Head of caudate nucleus (tissue), 42 donors: Measurements from ENCODE around the gene PLK5.
A peak's percentile ranks its signal among the peaks of the same experiment; 100 is the strongest.
"Not testable (repeated sequence)": the region's sequence is repeated elsewhere in the genome, so short reads cannot be mapped to it uniquely, and the experiment has no call there.

Source experiments
- DNase-seq, 42 donors: peaks; one replicate each; pipeline versions ENCODE4 v3.0.0 to v3.0.0-alpha.2; 2020 to 2021; ENCODE audit warnings: mixed read lengths in 7 of 42
- intact Hi-C: fragments of 100-400 bp; cut with DNase I; formaldehyde crosslinking; loops from one replicate; pipeline ENCODE4 v1.15.0; 2022

The PLK5 gene

GRCh38 chr19:1490311-1491113 lies 33.4 kb upstream of the PLK5 start, which contains the start of gene PCSK4:
TSS of gene PCSK4 (minus strand) at chr19:1490350. CDS start at chr19:1490346, 4 bp downstream.
- DNase-seq: peak; percentile 95 to 100 (median 99)
- intact Hi-C loops: loop anchor here (2.0 kb wide), 1 partner anchor 18 kb away; no protein-coding TSS in a partner anchor

GRCh38 chr19:1491114-1491848 lies 32.6 kb upstream of the PLK5 start, which contains the start of gene REEP6:
TSS of gene REEP6 (plus strand) at chr19:1491181. CDS start at chr19:1491270, 89 bp downstream.
- DNase-seq: no peak
- intact Hi-C loops: loop anchor here (2.0 kb wide), 1 partner anchor 18 kb away; no protein-coding TSS in a partner anchor

GRCh38 chr19:1491849-1492170 lies 32.1 kb upstream of the PLK5 start:
- DNase-seq: no peak
- intact Hi-C loops: loop anchor here (2.0 kb wide), 1 partner anchor 17 kb away; no protein-coding TSS in a partner anchor

GRCh38 chr19:1492474-1493006 lies 31.3 kb upstream of the PLK5 start:
- DNase-seq: no peak
- intact Hi-C loops: no loop called here

- intact Hi-C loops: no loop called here
These were observed 29.6 kb upstream of the PLK5 start for GRCh38 chr19:1494115-1494815.

GRCh38 chr19:1495051-1495798 lies 28.7 kb upstream of the PLK5 start:
- no peak for DNase-seq
- intact Hi-C loops: no loop called here

More at GRCh38 chr19:1494115-1494815, 29.6 kb upstream of the PLK5 start:
- DNase-seq: no peak

GRCh38 chr19:1495799-1496713 lies 27.8 kb upstream of the PLK5 start:
- intact Hi-C loops: no loop called here
- DNase-seq: no peak

GRCh38 chr19:1496714-1497577 lies 26.9 kb upstream of the PLK5 start:
- no peak for DNase-seq
- intact Hi-C loops: no loop called here

- intact Hi-C loops: no loop called here
- no peak for DNase-seq
These were observed 26.2 kb upstream of the PLK5 start for GRCh38 chr19:1497578-1498235.

GRCh38 chr19:1499231-1499630 lies 24.6 kb upstream of the PLK5 start:
- DNase-seq, intact Hi-C loops: not testable (repeated sequence)

GRCh38 chr19:1501200-1501595 lies 22.7 kb upstream of the PLK5 start:
- intact Hi-C loops: no loop called here
- DNase-seq: no peak

- no peak for DNase-seq
- intact Hi-C loops: no loop called here
These were observed 21.3 kb upstream of the PLK5 start for GRCh38 chr19:1502433-1503088.

- intact Hi-C loops: no loop called here
- DNase-seq: peak; percentile 30 to 85 (median 63)
These were observed 20.6 kb upstream of the PLK5 start for GRCh38 chr19:1503089-1503924.

- intact Hi-C loops: no loop called here
- DNase-seq: no peak
These were observed 19.7 kb upstream of the PLK5 start for GRCh38 chr19:1503925-1504773.
